Measurements from ENCODE around the gene TBC1D1. TPM values are rescaled to one million over a fixed set of nuclear protein-coding genes. Genes with fewer than 3 reads are reported as not detected.

Gene TBC1D1
- total RNA-seq, 1 donor from 2014 or later = 54.5 TPM

DNA sequence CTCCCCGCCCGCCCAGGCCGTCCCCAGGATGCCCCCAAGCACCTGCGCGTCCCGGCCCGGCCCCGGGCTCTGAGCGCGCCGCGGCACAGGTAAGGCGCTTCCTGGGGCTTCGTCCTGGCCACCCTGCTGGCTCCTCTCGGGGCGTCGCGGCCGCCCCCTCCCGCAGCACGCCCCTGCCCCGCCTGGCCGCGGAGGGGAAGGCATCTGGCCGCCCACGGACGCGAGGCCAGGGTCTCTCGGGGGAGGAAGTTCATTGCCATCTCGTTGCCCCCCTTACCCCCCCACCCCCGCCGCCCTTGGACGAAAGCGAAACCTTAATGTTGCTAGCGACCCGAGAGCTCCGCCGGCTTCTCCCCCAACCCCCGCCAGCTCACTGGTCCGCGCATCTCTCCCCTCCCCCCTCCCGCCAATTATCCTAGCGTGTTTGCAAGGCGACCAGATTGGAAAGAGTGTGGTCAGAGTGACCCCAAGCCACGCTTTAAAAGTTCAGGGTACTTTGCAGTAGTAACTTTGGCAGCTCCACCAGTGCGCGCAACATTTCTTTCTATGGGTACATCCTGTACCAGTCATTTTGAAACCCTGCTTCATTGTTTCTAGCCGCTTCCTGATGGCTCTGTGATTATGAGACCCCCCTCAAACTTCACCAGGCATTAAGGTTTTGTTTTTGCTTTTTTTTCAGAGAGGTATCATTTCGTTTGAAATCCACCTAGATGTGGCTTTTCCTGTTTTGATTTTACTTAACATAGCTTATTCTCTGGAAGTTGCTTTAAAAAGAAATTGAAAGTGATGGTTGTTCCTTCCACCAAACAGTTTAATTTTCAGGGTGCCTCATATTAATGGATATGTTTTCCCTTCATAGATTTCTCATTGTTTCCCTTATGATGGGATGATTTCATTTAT, 626 bp downstream of the TBC1D1 start:
- no peak for TF ChIP-seq EZH2 (IDR thresholded peaks at IDR 0.05; ENCODE audit: insufficient read depth, low read length)
- TF ChIP-seq, protein P1, sequence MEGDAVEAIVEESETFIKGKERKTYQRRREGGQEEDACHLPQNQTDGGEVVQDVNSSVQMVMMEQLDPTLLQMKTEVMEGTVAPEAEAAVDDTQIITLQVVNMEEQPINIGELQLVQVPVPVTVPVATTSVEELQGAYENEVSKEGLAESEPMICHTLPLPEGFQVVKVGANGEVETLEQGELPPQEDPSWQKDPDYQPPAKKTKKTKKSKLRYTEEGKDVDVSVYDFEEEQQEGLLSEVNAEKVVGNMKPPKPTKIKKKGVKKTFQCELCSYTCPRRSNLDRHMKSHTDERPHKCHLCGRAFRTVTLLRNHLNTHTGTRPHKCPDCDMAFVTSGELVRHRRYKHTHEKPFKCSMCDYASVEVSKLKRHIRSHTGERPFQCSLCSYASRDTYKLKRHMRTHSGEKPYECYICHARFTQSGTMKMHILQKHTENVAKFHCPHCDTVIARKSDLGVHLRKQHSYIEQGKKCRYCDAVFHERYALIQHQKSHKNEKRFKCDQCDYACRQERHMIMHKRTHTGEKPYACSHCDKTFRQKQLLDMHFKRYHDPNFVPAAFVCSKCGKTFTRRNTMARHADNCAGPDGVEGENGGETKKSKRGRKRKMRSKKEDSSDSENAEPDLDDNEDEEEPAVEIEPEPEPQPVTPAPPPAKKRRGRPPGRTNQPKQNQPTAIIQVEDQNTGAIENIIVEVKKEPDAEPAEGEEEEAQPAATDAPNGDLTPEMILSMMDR (IDR thresholded peaks at IDR 0.05; ENCODE audit: insufficient read depth, low read depth, low read length) = no peak
- Histone ChIP-seq H3K4me2 (ENCODE audit: low read length) (peak overlapping the region; percentile 88), H2AFZ (ENCODE audit: low read depth, low read length) (peak overlapping the region; percentile 74), H3K27me3 (ENCODE audit: insufficient read depth, low read length) (peaks cover 22% of the 10 kb centered on the region), H3K36me3 (ENCODE audit: insufficient read depth, low read length) (no peaks in the 10 kb centered on the region), H3K4me1 (ENCODE audit: insufficient read depth, low read length) (peaks cover 8% of the 10 kb centered on the region), H3K4me3 (ENCODE audit: insufficient read depth, low read depth, low read length) (peak overlapping the region; percentile 62), H3K9ac (ENCODE audit: low read length) (peak overlapping the region; percentile 15), H3K9me3 (ENCODE audit: insufficient read depth, low read depth, low read length) (no peaks in the 10 kb centered on the region), H3K79me2 (ENCODE audit: insufficient read depth, low read length) (no peaks in the 10 kb centered on the region), H4K20me1 (ENCODE audit: insufficient read depth, low read length) (no peaks in the 10 kb centered on the region), H3K27ac (ENCODE audit: low read depth, low read length) (no peak overlapping the region)
- peak overlapping the region; percentile 82 for H3K4me3 Mint-ChIP-seq (ENCODE audit: unreplicated experiment)
- FAIRE-seq (no peak), DNase-seq (ENCODE audit: low read depth) (no peak)
- H3K27ac Mint-ChIP-seq (ENCODE audit: unreplicated experiment) = no peak overlapping the region
- no peaks in the 10 kb centered on the region for H3K4me1 Mint-ChIP-seq (ENCODE audit: low read depth, unreplicated experiment)
- H3K27me3 Mint-ChIP-seq (ENCODE audit: low read depth, unreplicated experiment) = peaks cover 65% of the 10 kb centered on the region
- no peaks in the 10 kb centered on the region for H3K9me3 Mint-ChIP-seq (ENCODE audit: unreplicated experiment)
- no peaks in the 10 kb centered on the region for H3K36me3 Mint-ChIP-seq (ENCODE audit: low read depth, unreplicated experiment)

DNA sequence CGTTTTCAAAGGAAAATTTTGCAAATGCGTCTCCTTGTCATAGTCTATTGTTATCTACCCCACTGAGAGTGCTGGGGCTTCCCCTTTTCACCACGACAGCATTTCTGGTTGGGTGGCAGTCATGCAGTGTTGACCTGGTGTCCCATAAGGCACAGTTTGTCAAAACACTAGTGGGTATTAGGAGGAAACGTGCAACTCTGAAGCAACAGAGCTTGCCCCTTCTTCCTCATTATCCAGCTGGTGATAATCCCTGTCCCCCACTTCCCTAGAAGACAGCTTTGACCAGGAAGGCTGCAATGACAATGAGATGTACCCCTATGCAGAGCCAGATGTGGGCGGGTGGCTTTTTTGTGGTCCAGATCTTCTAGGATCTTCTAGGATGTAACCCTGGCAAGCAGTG, 1.8 kb downstream of the TBC1D1 start:
- Histone ChIP-seq H3K27ac (ENCODE audit: low read depth, low read length) (no peak overlapping the region), H3K36me3 (ENCODE audit: insufficient read depth, low read length) (no peaks in the 10 kb centered on the region), H4K20me1 (ENCODE audit: insufficient read depth, low read length) (no peaks in the 10 kb centered on the region), H2AFZ (ENCODE audit: low read depth, low read length) (no peak overlapping the region), H3K4me1 (ENCODE audit: insufficient read depth, low read length) (peaks cover 8% of the 10 kb centered on the region), H3K9me3 (ENCODE audit: insufficient read depth, low read depth, low read length) (no peaks in the 10 kb centered on the region), H3K79me2 (ENCODE audit: insufficient read depth, low read length) (no peaks in the 10 kb centered on the region), H3K4me2 (ENCODE audit: low read length) (no peak overlapping the region), H3K9ac (ENCODE audit: low read length) (no peak overlapping the region), H3K27me3 (ENCODE audit: insufficient read depth, low read length) (peaks cover 22% of the 10 kb centered on the region), H3K4me3 (ENCODE audit: insufficient read depth, low read depth, low read length) (no peak overlapping the region)
- H3K4me3 Mint-ChIP-seq (ENCODE audit: unreplicated experiment) = no peak overlapping the region
- peaks cover 64% of the 10 kb centered on the region for H3K27me3 Mint-ChIP-seq (ENCODE audit: low read depth, unreplicated experiment)
- TF ChIP-seq, protein P1 (IDR thresholded peaks at IDR 0.05; ENCODE audit: insufficient read depth, low read depth, low read length) = no peak
- TF ChIP-seq EZH2 (IDR thresholded peaks at IDR 0.05; ENCODE audit: insufficient read depth, low read length) = no peak
- H3K9me3 Mint-ChIP-seq (ENCODE audit: unreplicated experiment) = no peaks in the 10 kb centered on the region
- H3K36me3 Mint-ChIP-seq (ENCODE audit: low read depth, unreplicated experiment) = no peaks in the 10 kb centered on the region
- H3K4me1 Mint-ChIP-seq (ENCODE audit: low read depth, unreplicated experiment) = no peaks in the 10 kb centered on the region
- FAIRE-seq = no peak
- no peak overlapping the region for H3K27ac Mint-ChIP-seq (ENCODE audit: unreplicated experiment)
- DNase-seq (ENCODE audit: low read depth) = no peak

DNA sequence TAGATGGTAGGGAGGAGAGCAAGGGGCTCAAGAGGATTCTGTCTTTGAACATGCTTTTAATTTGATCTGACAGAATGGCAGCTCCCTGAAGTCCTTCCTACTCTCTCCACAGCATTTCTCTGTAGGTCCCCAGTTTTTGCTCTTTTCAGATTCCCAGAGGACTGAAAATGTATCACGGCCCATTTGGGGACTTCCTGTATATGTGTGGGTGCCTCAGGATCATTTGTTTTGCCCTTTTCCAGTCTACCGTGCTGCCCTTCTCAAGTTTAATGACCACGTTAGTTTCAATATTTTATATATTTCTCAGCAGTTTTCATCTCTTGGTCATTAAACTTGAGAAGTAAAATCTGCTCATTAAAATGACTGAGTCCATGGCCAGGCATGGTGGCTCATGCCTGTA, 2.3 kb downstream of the TBC1D1 start:
- FAIRE-seq (no peak), DNase-seq (ENCODE audit: low read depth) (no peak)
- Histone ChIP-seq H3K4me1 (ENCODE audit: insufficient read depth, low read length) (peaks cover 8% of the 10 kb centered on the region), H3K36me3 (ENCODE audit: insufficient read depth, low read length) (no peaks in the 10 kb centered on the region), H3K9me3 (ENCODE audit: insufficient read depth, low read depth, low read length) (no peaks in the 10 kb centered on the region), H4K20me1 (ENCODE audit: insufficient read depth, low read length) (no peaks in the 10 kb centered on the region), H3K79me2 (ENCODE audit: insufficient read depth, low read length) (no peaks in the 10 kb centered on the region), H2AFZ (ENCODE audit: low read depth, low read length) (no peak overlapping the region), H3K27ac (ENCODE audit: low read depth, low read length) (no peak overlapping the region), H3K4me2 (ENCODE audit: low read length) (no peak overlapping the region), H3K27me3 (ENCODE audit: insufficient read depth, low read length) (peaks cover 19% of the 10 kb centered on the region), H3K4me3 (ENCODE audit: insufficient read depth, low read depth, low read length) (no peak overlapping the region), H3K9ac (ENCODE audit: low read length) (no peak overlapping the region)
- H3K4me1 Mint-ChIP-seq (ENCODE audit: low read depth, unreplicated experiment) = no peaks in the 10 kb centered on the region
- peaks cover 59% of the 10 kb centered on the region for H3K27me3 Mint-ChIP-seq (ENCODE audit: low read depth, unreplicated experiment)
- TF ChIP-seq, protein P1 (IDR thresholded peaks at IDR 0.05; ENCODE audit: insufficient read depth, low read depth, low read length) = no peak
- no peak for TF ChIP-seq EZH2 (IDR thresholded peaks at IDR 0.05; ENCODE audit: insufficient read depth, low read length)
- no peaks in the 10 kb centered on the region for H3K9me3 Mint-ChIP-seq (ENCODE audit: unreplicated experiment)
- H3K4me3 Mint-ChIP-seq (ENCODE audit: unreplicated experiment) = no peak overlapping the region
- H3K27ac Mint-ChIP-seq (ENCODE audit: unreplicated experiment) = no peak overlapping the region
- no peaks in the 10 kb centered on the region for H3K36me3 Mint-ChIP-seq (ENCODE audit: low read depth, unreplicated experiment)

Measured in astrocyte (in vitro differentiated cells and primary cell).